22Rv1 (cell line): Measurements from ENCODE around the gene ANKUB1.

Experiments used
- ZFX ChIP-seq: fragments of 450-650 bp; IDR thresholded peaks from 2 replicates; pipeline ENCODE4 v1.6.1; 2017; ENCODE audit warnings: antibody characterized with exemption, borderline replicate concordance
- TF ChIP-seq, protein P1 (sequence below): fragments of 450-650 bp; IDR thresholded peaks from 2 replicates; pipeline ENCODE4 v1.5.1; 2017; ENCODE audit warnings: mild to moderate bottlenecking

GRCh38 chr3:149763565-149764195 is 28.7 kb downstream of the ANKUB1 start:
- TF ChIP-seq, protein P1, sequence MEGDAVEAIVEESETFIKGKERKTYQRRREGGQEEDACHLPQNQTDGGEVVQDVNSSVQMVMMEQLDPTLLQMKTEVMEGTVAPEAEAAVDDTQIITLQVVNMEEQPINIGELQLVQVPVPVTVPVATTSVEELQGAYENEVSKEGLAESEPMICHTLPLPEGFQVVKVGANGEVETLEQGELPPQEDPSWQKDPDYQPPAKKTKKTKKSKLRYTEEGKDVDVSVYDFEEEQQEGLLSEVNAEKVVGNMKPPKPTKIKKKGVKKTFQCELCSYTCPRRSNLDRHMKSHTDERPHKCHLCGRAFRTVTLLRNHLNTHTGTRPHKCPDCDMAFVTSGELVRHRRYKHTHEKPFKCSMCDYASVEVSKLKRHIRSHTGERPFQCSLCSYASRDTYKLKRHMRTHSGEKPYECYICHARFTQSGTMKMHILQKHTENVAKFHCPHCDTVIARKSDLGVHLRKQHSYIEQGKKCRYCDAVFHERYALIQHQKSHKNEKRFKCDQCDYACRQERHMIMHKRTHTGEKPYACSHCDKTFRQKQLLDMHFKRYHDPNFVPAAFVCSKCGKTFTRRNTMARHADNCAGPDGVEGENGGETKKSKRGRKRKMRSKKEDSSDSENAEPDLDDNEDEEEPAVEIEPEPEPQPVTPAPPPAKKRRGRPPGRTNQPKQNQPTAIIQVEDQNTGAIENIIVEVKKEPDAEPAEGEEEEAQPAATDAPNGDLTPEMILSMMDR, result no peak
- TF ChIP-seq ZFX, result no peak
